Testis (tissue), 2 donors: Measurements from ENCODE around the gene HIF1A.

ENCODE experiments used
- POLR2A ChIP-seq: fragments of 450-650 bp; IDR thresholded peaks from one replicate; pipeline ENCODE4 v1.6.1; 2017; ENCODE audit warnings: antibody characterized with exemption, mild to moderate bottlenecking, moderate library complexity
- TF ChIP-seq, protein P1 (sequence below), 3 experiments: fragments of 450-650 bp in 2 of 3; fragments of 200-600 bp in 1 of 3; sonication (generic) in 1 of 3; IDR thresholded peaks; one replicate each; pipeline ENCODE4 v1.5.1; 2016 to 2019; ENCODE audit warnings: antibody characterized with exemption in 3 of 3, mild to moderate bottlenecking in 2 of 3, moderate library complexity in 1 of 3

DNA sequence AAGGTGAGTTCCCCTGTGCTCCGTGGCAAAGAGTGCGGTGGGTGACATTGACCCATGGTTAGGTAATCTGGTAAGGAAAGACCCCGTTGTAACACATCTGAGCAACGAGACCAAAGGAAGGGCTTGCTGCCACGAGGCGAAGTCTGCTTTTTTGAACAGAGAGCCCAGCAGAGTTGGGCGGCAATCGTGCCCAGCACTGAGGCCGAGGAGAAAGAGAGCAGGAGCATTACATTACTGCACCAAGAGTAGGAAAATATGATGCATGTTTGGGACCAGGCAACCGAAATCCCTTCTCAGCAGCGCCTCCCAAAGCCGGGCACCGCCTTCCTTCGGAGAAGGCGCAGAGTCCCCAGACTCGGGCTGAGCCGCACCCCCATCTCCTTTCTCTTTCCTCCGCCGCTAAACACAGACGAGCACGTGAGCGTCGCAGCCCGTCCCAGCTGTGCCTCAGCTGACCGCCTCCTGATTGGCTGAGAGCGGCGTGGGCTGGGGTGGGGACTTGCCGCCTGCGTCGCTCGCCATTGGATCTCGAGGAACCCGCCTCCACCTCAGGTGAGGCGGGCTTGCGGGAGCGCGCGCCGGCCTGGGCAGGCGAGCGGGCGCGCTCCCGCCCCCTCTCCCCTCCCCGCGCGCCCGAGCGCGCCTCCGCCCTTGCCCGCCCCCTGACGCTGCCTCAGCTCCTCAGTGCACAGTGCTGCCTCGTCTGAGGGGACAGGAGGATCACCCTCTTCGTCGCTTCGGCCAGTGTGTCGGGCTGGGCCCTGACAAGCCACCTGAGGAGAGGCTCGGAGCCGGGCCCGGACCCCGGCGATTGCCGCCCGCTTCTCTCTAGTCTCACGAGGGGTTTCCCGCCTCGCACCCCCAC, at the start of gene HIF1A:
- TF ChIP-seq POLR2A, result peak; percentile 80
- TF ChIP-seq, protein P1, sequence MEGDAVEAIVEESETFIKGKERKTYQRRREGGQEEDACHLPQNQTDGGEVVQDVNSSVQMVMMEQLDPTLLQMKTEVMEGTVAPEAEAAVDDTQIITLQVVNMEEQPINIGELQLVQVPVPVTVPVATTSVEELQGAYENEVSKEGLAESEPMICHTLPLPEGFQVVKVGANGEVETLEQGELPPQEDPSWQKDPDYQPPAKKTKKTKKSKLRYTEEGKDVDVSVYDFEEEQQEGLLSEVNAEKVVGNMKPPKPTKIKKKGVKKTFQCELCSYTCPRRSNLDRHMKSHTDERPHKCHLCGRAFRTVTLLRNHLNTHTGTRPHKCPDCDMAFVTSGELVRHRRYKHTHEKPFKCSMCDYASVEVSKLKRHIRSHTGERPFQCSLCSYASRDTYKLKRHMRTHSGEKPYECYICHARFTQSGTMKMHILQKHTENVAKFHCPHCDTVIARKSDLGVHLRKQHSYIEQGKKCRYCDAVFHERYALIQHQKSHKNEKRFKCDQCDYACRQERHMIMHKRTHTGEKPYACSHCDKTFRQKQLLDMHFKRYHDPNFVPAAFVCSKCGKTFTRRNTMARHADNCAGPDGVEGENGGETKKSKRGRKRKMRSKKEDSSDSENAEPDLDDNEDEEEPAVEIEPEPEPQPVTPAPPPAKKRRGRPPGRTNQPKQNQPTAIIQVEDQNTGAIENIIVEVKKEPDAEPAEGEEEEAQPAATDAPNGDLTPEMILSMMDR (IDR thresholded peaks at IDR 0.05), result peak in 1 of 3 experiments; percentile 2
